Hippocampal formation (tissue), 2 donors: ENCODE data around the gene KLK6.

Source experiments
- DNase-seq, 2 donors: peaks; one replicate each; lab custom pipeline; 2025; lab: John Stamatoyannopoulos, UW

The KLK6 gene

DNA sequence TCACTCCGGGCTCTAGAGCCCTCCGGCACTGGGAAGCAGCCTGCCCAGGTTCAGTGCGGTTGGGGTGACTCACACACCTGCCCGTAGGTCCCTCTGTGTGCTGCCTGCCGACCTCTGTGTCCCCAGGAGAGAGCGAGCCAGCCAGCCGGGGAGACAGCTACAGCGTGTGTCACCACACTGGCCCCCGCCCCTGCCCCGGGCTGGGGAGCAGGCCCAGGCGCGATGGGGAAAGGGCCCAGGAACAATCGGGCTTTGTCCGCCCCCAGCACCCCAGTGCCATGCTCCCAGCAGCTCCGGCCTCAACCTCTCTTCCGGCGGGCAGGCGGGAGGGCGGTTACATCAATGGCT is at the start of gene KLK6:
KLK6 (minus strand) TSS at position 179 of the 348 bp plus-strand sequence. CDS start 1,487 bp downstream, outside the sequence.
- peak; percentile 87 to 91 for DNase-seq

- DNase-seq: no peak
Measured at GRCh38 chr19:51018745-51019543, 49.6 kb upstream of the KLK6 start.

GRCh38 chr19:51016798-51017683 is 47.6 kb upstream of the KLK6 start:
- DNase-seq: peak; percentile 39 to 55

DNA sequence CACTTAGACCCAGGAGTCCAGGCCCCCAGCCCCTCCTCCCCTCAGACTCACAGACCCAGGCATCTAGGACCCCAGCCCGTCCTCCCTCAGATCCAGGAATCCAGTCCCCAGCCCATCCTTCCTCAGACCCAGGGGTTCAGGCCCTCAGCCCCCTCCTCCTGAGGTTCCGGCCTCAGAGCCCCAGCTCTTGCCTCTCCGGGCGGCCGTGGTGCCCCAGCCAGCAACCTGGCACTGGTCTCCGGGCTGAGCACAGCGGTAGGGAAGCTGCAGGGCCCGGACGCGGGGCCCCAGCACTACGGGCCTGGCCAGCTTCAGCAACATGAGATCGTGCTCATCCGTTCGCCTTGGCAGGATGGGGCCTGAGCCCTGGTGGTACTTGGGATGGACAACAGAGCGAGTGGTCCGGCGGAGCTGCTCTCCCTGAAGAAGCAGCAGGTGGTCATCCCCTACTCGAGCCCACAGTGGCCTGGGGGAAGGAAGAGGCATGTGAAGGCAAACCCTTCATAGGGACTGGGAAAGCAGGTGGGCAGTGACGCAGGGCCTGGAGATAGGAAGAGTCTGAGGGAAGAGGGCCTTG is 46.4 kb upstream of the KLK6 start:
- no peak for DNase-seq

GRCh38 chr19:51014242-51014641 is 44.9 kb upstream of the KLK6 start:
- no peak for DNase-seq

GRCh38 chr19:51012661-51013190 is 43.3 kb upstream of the KLK6 start:
- DNase-seq: no peak

- DNase-seq: no peak
Measured at GRCh38 chr19:51010066-51010795, 40.8 kb upstream of the KLK6 start.

- no peak for DNase-seq
Measured at GRCh38 chr19:51009061-51009891, 39.9 kb upstream of the KLK6 start.

GRCh38 chr19:51007488-51007887 is 38.1 kb upstream of the KLK6 start:
- DNase-seq: no peak

DNA sequence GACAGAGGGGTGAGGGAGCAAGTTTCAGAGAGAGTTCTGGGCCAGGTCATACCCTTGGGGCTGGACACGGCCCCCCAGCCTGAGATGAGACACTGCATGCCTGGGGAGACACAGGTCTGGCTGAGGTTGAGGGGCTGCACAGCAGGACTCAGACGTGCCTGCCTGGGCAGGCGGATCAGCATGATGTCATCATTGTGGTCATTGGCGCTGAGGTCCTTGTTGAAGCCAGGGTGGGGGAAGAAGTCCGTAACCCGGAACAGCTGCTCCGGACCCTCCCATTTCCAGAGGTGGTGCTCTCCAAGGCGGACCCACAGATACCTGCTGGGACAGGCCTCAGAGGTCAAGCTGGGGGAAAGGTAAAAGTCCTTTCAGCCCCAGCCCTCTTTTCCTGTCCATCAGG is 37.0 kb upstream of the KLK6 start:
- DNase-seq: no peak

DNA sequence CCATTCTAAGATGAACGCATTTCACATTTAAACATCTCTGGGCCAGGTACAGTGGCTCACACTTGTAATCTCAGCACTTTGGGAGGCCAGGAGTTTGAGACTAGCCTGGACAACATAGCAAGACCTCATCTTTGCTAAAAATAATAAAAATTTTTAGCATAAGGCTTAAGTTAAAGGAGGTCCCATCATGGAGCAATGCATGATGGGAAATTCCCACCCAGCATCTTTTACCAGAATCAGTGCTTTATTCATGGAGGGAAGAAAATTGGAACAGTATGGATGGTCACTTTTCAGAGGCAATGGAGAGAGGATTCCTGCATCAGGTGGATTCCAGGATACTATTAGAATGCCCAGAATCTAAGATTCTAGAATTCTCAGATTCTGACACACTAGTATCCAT is 35.9 kb upstream of the KLK6 start:
- no peak for DNase-seq

DNA sequence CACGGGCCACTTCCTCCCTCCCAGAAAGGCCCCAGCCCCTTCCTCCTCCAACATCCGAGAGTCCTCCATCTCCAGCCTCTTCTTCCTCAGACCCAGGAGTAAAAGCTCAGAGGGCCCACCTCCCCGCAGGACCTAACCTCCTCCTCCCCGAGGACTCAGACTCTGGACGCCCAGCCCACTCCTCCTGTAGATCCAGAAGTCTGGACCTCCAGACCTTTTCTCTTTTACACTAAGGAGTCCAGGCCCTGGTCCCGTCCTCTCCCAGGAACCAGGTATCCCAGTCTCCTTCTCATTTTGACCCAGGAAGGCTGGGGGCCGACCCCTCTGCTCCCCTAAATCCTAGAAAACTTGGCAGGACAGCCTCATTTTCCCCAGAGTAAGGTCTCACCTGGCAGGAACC is 33.9 kb upstream of the KLK6 start:
- no peak for DNase-seq

DNA sequence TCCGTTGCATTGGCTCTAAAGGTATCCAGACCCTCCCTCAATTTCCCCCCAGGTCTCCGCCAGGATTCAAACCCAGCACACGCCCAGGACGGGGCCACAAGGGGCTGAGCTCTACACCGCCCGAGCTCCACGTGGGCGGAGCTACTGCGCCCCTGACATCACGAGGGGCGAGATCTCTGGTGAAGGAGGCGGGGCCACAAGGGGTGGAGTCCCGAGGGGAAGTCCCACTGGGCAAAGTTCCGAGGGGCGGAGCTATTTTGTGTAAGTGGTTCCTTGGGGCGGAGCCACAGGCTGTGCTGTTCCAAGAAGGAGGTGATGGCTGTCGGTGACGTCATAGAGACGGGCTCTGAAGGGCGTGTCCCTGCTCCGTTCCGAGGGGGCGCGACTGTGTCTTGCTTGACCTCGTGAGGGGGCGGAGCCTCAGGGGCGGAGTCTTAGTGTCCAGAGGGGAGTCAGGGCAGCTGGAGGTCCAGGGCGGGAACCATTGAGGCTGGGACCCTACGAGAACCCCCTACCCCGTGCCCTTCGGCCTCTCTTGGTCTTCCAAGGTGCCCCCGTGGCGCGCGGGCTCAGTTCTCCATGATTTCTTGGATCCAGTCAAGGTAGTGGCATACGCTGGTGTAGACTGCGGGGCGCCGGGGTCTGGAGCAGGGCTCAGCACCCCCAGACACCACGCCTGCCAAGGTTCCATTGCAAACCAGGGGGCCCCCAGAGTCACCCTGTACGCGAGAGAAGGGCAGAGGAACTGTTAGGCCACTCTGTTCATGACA is 33.3 kb upstream of the KLK6 start:
- DNase-seq: no peak

- DNase-seq: no peak
Measured at GRCh38 chr19:51002089-51002532, 32.7 kb upstream of the KLK6 start.

GRCh38 chr19:51001515-51001914 is 32.1 kb upstream of the KLK6 start, which contains the start of gene KLK8:
Gene KLK8 (minus strand): TSS chr19:51001604. CDS start chr19:51001167, 437 bp downstream.
- no peak for DNase-seq

DNA sequence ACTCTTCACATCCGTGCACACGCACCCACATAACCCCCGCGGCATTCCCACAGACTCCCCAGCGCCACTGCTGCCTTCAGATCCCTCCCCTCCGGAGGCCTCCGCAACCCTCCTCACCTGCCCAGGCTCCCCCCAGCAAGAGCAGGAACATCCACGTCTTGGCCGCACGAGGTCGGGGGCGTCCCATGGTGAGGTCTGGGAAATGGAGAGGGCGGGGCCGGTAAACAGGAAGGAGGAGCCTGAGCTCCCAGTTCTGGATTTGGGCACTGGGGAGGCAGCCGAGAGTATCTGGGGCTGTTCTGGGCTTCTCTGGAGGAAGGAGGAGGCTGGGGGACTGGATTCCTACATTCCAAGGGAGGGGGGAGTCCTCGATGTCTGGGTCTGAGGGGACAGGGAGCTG is 31.6 kb upstream of the KLK6 start:
- DNase-seq: no peak

GRCh38 chr19:51000426-51000825 is 31.0 kb upstream of the KLK6 start:
- DNase-seq: no peak

DNA sequence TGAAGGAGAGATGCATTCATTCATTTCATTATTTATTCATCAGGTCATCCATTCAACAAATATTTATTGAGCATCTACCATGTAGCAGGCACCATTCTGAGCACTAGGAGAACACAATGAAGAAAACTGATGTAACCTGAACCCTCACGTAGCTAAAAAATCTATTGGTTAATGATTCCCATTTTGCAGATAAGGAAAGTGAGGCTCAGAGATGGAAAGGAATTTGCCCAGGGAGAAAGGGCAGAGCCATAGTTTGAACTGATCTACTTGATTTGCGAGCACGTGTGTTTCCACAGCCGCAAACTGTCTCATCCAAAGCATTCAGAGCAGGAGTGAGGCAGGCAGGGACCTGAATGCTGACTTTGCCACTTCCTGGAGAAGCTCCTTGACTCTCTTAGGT is 29.3 kb upstream of the KLK6 start:
- DNase-seq: no peak

GRCh38 chr19:50998061-50998460 is 28.7 kb upstream of the KLK6 start:
- no peak for DNase-seq

GRCh38 chr19:50994129-50994528 is 24.7 kb upstream of the KLK6 start:
- no peak for DNase-seq
